Measurements from ENCODE around the gene CXCR6.

CXCR6 gene

GRCh38 chr3:45958321-45958791 lies 15.1 kb downstream of the CXCR6 start:
- H3K27me3 ChIP-seq (ENCODE audit: insufficient read depth, low read length), result no peaks in the 10 kb centered on the region
- H2AFZ ChIP-seq (ENCODE audit: low read length, unreplicated experiment), result no peak overlapping the region
- H3K36me3 ChIP-seq (ENCODE audit: insufficient read depth, low read length), result peaks cover 33% of the 10 kb centered on the region
- H3K79me2 ChIP-seq (ENCODE audit: control insufficient read depth, insufficient read depth, low read length, unreplicated experiment), result no peaks in the 10 kb centered on the region
- H3K4me3 ChIP-seq (ENCODE audit: low read depth, low read length), result no peak overlapping the region
- no peak overlapping the region for H3K27ac ChIP-seq (ENCODE audit: low read depth, low read length)
- no peaks in the 10 kb centered on the region for H3K4me1 ChIP-seq (ENCODE audit: control insufficient read depth, insufficient read depth, low read length, unreplicated experiment)

DNA sequence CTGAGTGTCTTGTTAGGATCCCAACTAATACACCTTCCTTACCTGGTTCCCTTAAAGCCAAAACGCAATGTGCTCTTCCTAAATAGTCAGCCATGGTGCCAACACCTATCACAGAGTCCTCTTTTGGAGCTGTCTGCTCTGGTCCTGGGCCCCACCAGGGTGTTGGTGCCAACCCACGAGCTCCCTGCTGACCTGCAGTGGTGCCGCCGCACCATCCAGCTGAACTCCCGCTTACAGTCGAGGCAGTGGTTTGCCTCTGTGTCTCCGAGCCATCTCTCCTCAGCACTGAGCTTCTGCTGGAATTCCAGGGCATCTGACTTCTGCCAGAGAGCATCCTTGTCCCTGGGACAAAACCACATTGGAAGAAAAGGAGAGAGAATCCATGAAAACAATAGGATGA lies 15.9 kb downstream of the CXCR6 start:
- H3K27ac ChIP-seq (ENCODE audit: low read depth, low read length), result no peak overlapping the region
- H3K4me1 ChIP-seq (ENCODE audit: control insufficient read depth, insufficient read depth, low read length, unreplicated experiment), result no peaks in the 10 kb centered on the region
- H3K79me2 ChIP-seq (ENCODE audit: control insufficient read depth, insufficient read depth, low read length, unreplicated experiment), result no peaks in the 10 kb centered on the region
- peaks cover 33% of the 10 kb centered on the region for H3K36me3 ChIP-seq (ENCODE audit: insufficient read depth, low read length)
- H3K27me3 ChIP-seq (ENCODE audit: insufficient read depth, low read length), result no peaks in the 10 kb centered on the region
- no peak overlapping the region for H3K4me3 ChIP-seq (ENCODE audit: low read depth, low read length)
- H2AFZ ChIP-seq (ENCODE audit: low read length, unreplicated experiment), result no peak overlapping the region

- Histone ChIP-seq H3K4me1 (ENCODE audit: control insufficient read depth, insufficient read depth, low read length, unreplicated experiment) (no peaks in the 10 kb centered on the region), H3K79me2 (ENCODE audit: control insufficient read depth, insufficient read depth, low read length, unreplicated experiment) (no peaks in the 10 kb centered on the region), H3K4me3 (ENCODE audit: low read depth, low read length) (no peak overlapping the region), H2AFZ (ENCODE audit: low read length, unreplicated experiment) (no peak overlapping the region), H3K36me3 (ENCODE audit: insufficient read depth, low read length) (peaks cover 31% of the 10 kb centered on the region), H3K27ac (ENCODE audit: low read depth, low read length) (no peak overlapping the region), H3K27me3 (ENCODE audit: insufficient read depth, low read length) (no peaks in the 10 kb centered on the region)
Observed at GRCh38 chr3:45960289-45960688, 17.0 kb downstream of the CXCR6 start.

DNA sequence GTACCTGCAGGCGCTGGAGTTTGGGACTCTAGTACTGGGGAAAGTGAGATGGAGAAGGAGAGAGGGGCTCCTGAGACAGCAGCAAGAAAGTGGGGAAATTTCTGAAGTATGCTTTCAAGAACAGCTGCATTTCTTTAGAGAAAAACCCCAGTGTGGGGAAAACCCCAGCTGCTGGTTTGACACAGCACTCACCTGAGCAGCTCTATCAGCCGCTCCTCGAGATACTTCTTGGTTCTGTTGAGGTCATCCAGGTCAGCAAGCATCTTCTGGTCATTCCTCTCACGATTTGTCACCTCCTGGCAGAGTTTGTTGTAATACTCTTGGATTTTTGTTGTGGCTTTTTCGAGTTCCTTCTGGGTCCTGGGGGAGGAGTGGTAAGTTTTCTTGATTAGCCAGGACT lies 18.8 kb downstream of the CXCR6 start:
- H3K36me3 ChIP-seq (ENCODE audit: insufficient read depth, low read length), result peaks cover 31% of the 10 kb centered on the region
- no peaks in the 10 kb centered on the region for H3K4me1 ChIP-seq (ENCODE audit: control insufficient read depth, insufficient read depth, low read length, unreplicated experiment)
- H3K27ac ChIP-seq (ENCODE audit: low read depth, low read length), result no peak overlapping the region
- no peak overlapping the region for H3K4me3 ChIP-seq (ENCODE audit: low read depth, low read length)
- H2AFZ ChIP-seq (ENCODE audit: low read length, unreplicated experiment), result no peak overlapping the region
- H3K27me3 ChIP-seq (ENCODE audit: insufficient read depth, low read length), result no peaks in the 10 kb centered on the region
- no peaks in the 10 kb centered on the region for H3K79me2 ChIP-seq (ENCODE audit: control insufficient read depth, insufficient read depth, low read length, unreplicated experiment)

GRCh38 chr3:45964139-45964538 lies 20.9 kb downstream of the CXCR6 start:
- Histone ChIP-seq H3K36me3 (ENCODE audit: insufficient read depth, low read length) (peaks cover 42% of the 10 kb centered on the region), H3K4me3 (ENCODE audit: low read depth, low read length) (no peak overlapping the region), H2AFZ (ENCODE audit: low read length, unreplicated experiment) (no peak overlapping the region), H3K4me1 (ENCODE audit: control insufficient read depth, insufficient read depth, low read length, unreplicated experiment) (peaks cover 4% of the 10 kb centered on the region), H3K79me2 (ENCODE audit: control insufficient read depth, insufficient read depth, low read length, unreplicated experiment) (no peaks in the 10 kb centered on the region), H3K27ac (ENCODE audit: low read depth, low read length) (no peak overlapping the region), H3K27me3 (ENCODE audit: insufficient read depth, low read length) (no peaks in the 10 kb centered on the region)

DNA sequence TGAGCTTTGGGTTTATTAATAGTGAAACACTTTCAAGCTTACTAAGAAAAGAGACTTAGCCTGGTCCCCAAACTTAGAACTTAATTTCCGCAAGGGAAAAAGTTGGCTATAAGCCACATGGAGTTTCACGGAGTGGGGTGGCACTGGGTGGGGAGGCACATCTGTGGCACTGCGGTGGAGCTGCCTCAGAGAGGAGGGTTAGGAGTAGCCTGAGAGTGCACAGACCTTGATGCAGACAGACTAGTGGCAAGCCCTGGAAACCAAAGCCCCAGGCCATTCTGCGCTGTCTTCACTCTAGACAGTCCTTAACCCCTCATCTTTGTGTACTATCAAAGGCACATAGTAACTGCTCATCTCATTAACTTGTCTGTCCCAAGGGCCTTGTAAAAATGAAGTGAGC lies 22.0 kb downstream of the CXCR6 start:
- Histone ChIP-seq H3K4me1 (ENCODE audit: control insufficient read depth, insufficient read depth, low read length, unreplicated experiment) (peaks cover 4% of the 10 kb centered on the region), H3K27ac (ENCODE audit: low read depth, low read length) (no peak overlapping the region), H3K4me3 (ENCODE audit: low read depth, low read length) (no peak overlapping the region), H3K27me3 (ENCODE audit: insufficient read depth, low read length) (no peaks in the 10 kb centered on the region), H3K79me2 (ENCODE audit: control insufficient read depth, insufficient read depth, low read length, unreplicated experiment) (no peaks in the 10 kb centered on the region), H3K36me3 (ENCODE audit: insufficient read depth, low read length) (peaks cover 38% of the 10 kb centered on the region), H2AFZ (ENCODE audit: low read length, unreplicated experiment) (no peak overlapping the region)

DNA sequence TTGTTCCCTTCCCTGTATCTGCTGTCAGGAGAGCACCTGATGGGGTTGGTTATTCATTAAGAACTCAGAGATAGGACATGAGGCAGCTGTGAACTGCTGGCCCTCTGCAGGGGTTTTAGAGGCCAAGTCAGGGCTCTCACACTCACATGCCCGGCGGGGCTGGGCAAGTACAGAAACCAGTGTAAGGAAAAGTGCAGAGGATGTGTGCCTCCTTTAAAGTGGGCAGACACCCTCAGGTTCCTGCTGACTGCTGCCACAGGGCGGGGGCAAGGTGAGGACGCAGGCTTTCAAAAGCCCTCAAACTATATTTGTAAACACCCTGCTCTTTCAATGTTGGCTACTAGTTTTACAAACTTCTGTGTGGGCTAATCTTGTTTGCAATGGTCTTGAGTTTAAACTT lies 22.4 kb downstream of the CXCR6 start:
- H3K27me3 ChIP-seq (ENCODE audit: insufficient read depth, low read length), result no peaks in the 10 kb centered on the region
- peaks cover 4% of the 10 kb centered on the region for H3K4me1 ChIP-seq (ENCODE audit: control insufficient read depth, insufficient read depth, low read length, unreplicated experiment)
- H3K36me3 ChIP-seq (ENCODE audit: insufficient read depth, low read length), result peaks cover 34% of the 10 kb centered on the region
- no peak overlapping the region for H3K27ac ChIP-seq (ENCODE audit: low read depth, low read length)
- H3K4me3 ChIP-seq (ENCODE audit: low read depth, low read length), result no peak overlapping the region
- no peak overlapping the region for H2AFZ ChIP-seq (ENCODE audit: low read length, unreplicated experiment)
- H3K79me2 ChIP-seq (ENCODE audit: control insufficient read depth, insufficient read depth, low read length, unreplicated experiment), result no peaks in the 10 kb centered on the region

DNA sequence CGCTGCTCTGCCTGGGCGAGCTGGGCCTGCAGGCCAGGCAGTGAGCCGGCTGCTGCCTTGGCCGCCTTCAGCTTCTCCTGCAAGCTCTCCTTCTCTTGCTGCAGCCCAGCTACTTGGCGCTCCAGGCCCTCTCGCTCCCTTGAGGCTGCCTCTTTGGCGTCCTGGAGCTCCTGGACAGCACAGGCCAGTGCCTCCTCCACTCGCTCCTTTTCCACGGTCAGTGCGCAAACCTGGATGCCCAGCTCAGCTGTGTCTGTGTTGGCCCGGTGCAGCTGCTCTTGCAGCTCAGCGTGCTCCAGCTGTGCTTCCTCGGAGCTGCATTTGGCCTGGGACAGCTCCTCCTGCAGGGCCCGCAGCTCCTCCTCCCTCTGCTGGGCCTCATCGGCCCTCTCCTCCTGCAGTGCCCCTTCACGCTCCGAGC lies 23.1 kb downstream of the CXCR6 start:
- H2AFZ ChIP-seq (ENCODE audit: low read length, unreplicated experiment), result no peak overlapping the region
- H3K79me2 ChIP-seq (ENCODE audit: control insufficient read depth, insufficient read depth, low read length, unreplicated experiment), result no peaks in the 10 kb centered on the region
- no peaks in the 10 kb centered on the region for H3K27me3 ChIP-seq (ENCODE audit: insufficient read depth, low read length)
- no peak overlapping the region for H3K4me3 ChIP-seq (ENCODE audit: low read depth, low read length)
- H3K36me3 ChIP-seq (ENCODE audit: insufficient read depth, low read length), result peaks cover 28% of the 10 kb centered on the region
- peaks cover 4% of the 10 kb centered on the region for H3K4me1 ChIP-seq (ENCODE audit: control insufficient read depth, insufficient read depth, low read length, unreplicated experiment)
- no peak overlapping the region for H3K27ac ChIP-seq (ENCODE audit: low read depth, low read length)

DNA sequence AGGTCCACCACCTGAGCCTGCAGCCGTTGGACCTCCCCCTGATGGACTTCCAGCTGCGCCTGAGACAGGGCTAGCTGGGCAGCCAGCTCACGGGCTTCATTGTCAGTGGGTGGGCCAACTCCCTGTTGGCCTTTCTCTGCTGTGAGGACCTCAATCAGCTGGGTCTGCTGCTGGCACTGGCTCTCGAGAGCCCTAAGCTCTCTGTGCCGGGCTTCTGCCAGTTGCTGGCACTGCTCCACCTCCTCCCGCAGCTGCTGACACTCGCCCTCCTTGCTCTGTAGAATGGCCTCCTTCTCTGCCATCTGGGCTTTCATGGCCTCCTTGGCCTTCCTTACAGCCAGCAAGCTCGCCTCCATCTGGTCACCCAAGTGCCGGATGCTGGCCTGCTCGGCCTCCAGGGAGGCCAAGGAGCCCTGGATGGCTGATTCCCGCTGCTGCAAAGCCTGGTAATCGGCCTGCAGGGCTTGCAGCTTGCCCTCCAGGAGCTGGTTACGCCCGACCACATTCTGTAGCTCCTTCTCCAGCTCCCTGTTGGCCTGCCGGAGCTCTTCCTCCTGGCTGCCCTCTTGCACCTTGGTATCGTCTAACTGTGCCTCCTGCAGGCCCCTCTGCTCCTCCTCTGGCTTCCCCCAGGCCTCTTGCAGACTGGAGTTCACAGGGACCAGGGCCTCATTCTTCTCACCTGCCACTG lies 23.8 kb downstream of the CXCR6 start:
- no peaks in the 10 kb centered on the region for H3K79me2 ChIP-seq (ENCODE audit: control insufficient read depth, insufficient read depth, low read length, unreplicated experiment)
- peaks cover 21% of the 10 kb centered on the region for H3K36me3 ChIP-seq (ENCODE audit: insufficient read depth, low read length)
- no peak overlapping the region for H3K27ac ChIP-seq (ENCODE audit: low read depth, low read length)
- no peak overlapping the region for H3K4me3 ChIP-seq (ENCODE audit: low read depth, low read length)
- H2AFZ ChIP-seq (ENCODE audit: low read length, unreplicated experiment), result no peak overlapping the region
- H3K27me3 ChIP-seq (ENCODE audit: insufficient read depth, low read length), result no peaks in the 10 kb centered on the region
- H3K4me1 ChIP-seq (ENCODE audit: control insufficient read depth, insufficient read depth, low read length, unreplicated experiment), result peaks cover 6% of the 10 kb centered on the region

DNA sequence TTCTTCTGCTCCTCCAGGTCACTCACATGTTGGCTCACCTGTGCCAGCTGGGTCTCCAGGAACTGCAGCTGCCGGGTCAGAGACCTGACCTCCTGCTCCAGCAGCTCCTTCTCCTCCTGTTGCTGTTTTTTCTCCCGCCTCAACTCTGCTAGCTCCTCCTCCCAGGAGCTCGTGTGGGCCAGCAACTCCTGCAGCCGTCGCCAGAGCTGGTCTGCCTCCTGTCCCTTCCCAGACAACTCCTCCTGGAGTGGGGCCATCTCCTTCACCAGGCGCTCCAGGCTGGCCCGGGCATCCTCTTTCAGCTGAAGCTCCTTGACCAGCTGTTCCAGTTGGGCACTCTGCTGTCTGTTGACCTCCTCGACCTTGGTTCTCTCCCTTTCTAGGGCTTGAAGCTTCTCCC lies 24.5 kb downstream of the CXCR6 start:
- Histone ChIP-seq H3K79me2 (ENCODE audit: control insufficient read depth, insufficient read depth, low read length, unreplicated experiment) (no peaks in the 10 kb centered on the region), H3K27ac (ENCODE audit: low read depth, low read length) (no peak overlapping the region), H3K4me3 (ENCODE audit: low read depth, low read length) (no peak overlapping the region), H3K4me1 (ENCODE audit: control insufficient read depth, insufficient read depth, low read length, unreplicated experiment) (peaks cover 11% of the 10 kb centered on the region), H2AFZ (ENCODE audit: low read length, unreplicated experiment) (no peak overlapping the region), H3K36me3 (ENCODE audit: insufficient read depth, low read length) (peaks cover 21% of the 10 kb centered on the region), H3K27me3 (ENCODE audit: insufficient read depth, low read length) (no peaks in the 10 kb centered on the region)

DNA sequence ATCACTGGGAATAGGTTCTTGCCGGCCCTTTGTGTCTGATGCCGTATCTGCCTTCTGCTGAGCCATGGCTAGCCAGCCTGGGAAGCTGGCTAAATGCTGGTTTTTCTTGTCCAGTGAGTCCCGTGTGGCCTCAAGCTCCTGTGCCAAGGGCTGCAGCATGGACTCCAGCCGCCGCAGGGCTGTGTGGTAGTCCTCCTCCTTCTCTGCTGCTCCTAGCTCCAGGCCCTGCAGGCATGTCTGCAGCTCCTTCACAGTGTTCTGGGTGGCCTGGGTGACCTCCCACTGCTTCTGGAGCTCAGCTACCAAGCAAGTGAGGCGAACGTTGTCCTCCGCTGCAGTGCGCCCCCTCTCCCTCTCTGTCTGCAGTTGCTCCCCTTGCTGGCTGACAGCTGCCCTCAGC lies 24.9 kb downstream of the CXCR6 start:
- peaks cover 18% of the 10 kb centered on the region for H3K36me3 ChIP-seq (ENCODE audit: insufficient read depth, low read length)
- H3K27me3 ChIP-seq (ENCODE audit: insufficient read depth, low read length), result no peaks in the 10 kb centered on the region
- no peak overlapping the region for H3K27ac ChIP-seq (ENCODE audit: low read depth, low read length)
- no peaks in the 10 kb centered on the region for H3K79me2 ChIP-seq (ENCODE audit: control insufficient read depth, insufficient read depth, low read length, unreplicated experiment)
- H3K4me3 ChIP-seq (ENCODE audit: low read depth, low read length), result no peak overlapping the region
- peaks cover 15% of the 10 kb centered on the region for H3K4me1 ChIP-seq (ENCODE audit: control insufficient read depth, insufficient read depth, low read length, unreplicated experiment)
- H2AFZ ChIP-seq (ENCODE audit: low read length, unreplicated experiment), result no peak overlapping the region
